K562 (cell line): ENCODE results near the gene GATB. TPM values are rescaled to one million over a fixed set of nuclear protein-coding genes. Genes with fewer than 3 reads are reported as not detected.

Experiments
- CTCF ChIP-seq, 3 experiments: IDR thresholded peaks in 2 of 3; conservative IDR thresholded peaks in 1 of 3; 2 replicates each; pipeline ENCODE4 v1.5.1; 2011 to 2012; ENCODE audit warnings: low read length in 3 of 3, mild to moderate bottlenecking in 3 of 3, control low read depth in 2 of 3, improper control_type of control experiment in 1 of 3, inconsistent platforms in 1 of 3, low read depth in 1 of 3, mixed read lengths in 1 of 3, moderate library complexity in 1 of 3; ENCODE audit not compliant: insufficient read depth in 2 of 3
- GABPA ChIP-seq: fragments of 200-800 bp; sonication (Bioruptor generic); conservative IDR thresholded peaks from 2 replicates; pipeline ENCODE4 v1.6.1; 2016; ENCODE audit warnings: low read depth, missing genetic modification characterization, missing compliant biosample characterization
- REST ChIP-seq, 2 experiments: fragments of 450-650 bp; formaldehyde crosslinking in 1 of 2; IDR thresholded peaks; 2 replicates each; pipeline versions ENCODE4 v1.4.0 to v1.6.1; 2014 to 2020; ENCODE audit warnings: mild to moderate bottlenecking in 2 of 2, borderline replicate concordance in 1 of 2, low read depth in 1 of 2
- polyA plus RNA-seq, 8 experiments: library from polyadenylated mRNA; depleted of rRNA in 4 of 8; stranded (reverse) in 5 of 8; unstranded in 3 of 8; fragments of >200 nt; fragmentation: Nextera tagmentation in 2 of 8; fragmentation: Illumina TruSeq in 1 of 8; extraction: Ambion mirVana in 2 of 8; extraction: Trizol in 1 of 8; gene quantifications; 2 replicates each; pipeline versions ENCODE4 v1.2.1 to v1.2.3, GENCODE V29; 2011 to 2014; ENCODE audit warnings: inconsistent platforms in 1 of 8, missing spikeins in 1 of 8
- total RNA-seq, 7 experiments: library from RNA; depleted of rRNA in 6 of 7; stranded (reverse); fragments of >200 nt in 6 of 7; fragmentation: Illumina TruSeq in 2 of 7; extraction: Trizol in 2 of 7; gene quantifications; 2 replicates each; pipeline versions ENCODE4 v1.2.1 to v1.2.3, GENCODE V29; 2011 to 2021; ENCODE audit warnings: low replicate concordance in 1 of 7

The GATB gene
- total and polyA plus RNA-seq, 9 of the 15 experiments (the other 6 are each of a cell fraction or from before 2014, with no cell fraction given), result 15.3 to 31.8 (median 26.2) TPM

GRCh38 chr4:151644622-151645021 lies 116.2 kb downstream of the GATB start (continued):
- TF ChIP-seq REST (IDR thresholded peaks at IDR 0.05; ENCODE audit: borderline replicate concordance) (0 out of 2 replicates have a peak, but pooled peaks have one; percentile 8), REST (CRISPR knock-in tag; IDR thresholded peaks at IDR 0.05; ENCODE audit: low read depth) (no peak), GABPA (tag) (no peak), CTCF (IDR thresholded peaks at IDR 0.05 in 2 of 3, conservative IDR thresholded peaks at IDR 0.05 in 1 of 3; ENCODE audit: insufficient read depth in 2 of 3, low read depth in 1 of 3, low read length in 3 of 3) (peak; percentile 60 to 75 (median 74))
